ENCODE data around the gene RNF214.

DNA sequence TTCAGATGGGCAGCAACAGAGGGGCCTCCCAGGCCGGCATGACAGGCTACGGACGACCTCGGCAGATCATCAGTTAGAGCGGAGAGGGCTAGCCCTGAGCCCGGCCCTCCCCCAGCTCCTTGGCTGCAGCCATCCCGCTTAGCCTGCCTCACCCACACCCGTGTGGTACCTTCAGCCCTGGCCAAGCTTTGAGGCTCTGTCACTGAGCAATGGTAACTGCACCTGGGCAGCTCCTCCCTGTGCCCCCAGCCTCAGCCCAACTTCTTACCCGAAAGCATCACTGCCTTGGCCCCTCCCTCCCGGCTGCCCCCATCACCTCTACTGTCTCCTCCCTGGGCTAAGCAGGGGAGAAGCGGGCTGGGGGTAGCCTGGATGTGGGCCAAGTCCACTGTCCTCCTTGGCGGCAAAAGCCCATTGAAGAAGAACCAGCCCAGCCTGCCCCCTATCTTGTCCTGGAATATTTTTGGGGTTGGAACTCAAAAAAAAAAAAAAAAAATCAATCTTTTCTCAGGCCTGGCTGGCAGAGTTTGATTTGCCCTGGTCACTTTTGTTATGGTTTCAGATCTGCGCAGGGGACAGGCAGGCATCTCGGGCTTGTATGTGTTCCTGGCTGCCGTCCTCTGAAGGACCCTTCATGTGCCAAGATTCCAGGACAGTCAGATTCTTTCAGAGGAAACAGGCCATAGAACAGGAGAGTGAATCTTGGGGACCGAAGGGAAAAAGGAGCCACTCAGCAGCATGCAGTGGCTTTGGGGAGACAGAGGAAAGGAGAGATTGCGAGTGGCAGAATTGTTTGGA is 28.0 kb upstream of the RNF214 start:
- TF ChIP-seq, protein P1, sequence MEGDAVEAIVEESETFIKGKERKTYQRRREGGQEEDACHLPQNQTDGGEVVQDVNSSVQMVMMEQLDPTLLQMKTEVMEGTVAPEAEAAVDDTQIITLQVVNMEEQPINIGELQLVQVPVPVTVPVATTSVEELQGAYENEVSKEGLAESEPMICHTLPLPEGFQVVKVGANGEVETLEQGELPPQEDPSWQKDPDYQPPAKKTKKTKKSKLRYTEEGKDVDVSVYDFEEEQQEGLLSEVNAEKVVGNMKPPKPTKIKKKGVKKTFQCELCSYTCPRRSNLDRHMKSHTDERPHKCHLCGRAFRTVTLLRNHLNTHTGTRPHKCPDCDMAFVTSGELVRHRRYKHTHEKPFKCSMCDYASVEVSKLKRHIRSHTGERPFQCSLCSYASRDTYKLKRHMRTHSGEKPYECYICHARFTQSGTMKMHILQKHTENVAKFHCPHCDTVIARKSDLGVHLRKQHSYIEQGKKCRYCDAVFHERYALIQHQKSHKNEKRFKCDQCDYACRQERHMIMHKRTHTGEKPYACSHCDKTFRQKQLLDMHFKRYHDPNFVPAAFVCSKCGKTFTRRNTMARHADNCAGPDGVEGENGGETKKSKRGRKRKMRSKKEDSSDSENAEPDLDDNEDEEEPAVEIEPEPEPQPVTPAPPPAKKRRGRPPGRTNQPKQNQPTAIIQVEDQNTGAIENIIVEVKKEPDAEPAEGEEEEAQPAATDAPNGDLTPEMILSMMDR (IDR thresholded peaks at IDR 0.05), result no peak
- TF ChIP-seq POLR2AphosphoS5 (IDR thresholded peaks at IDR 0.05), result no peak
- no peak for TF ChIP-seq POLR2A (IDR thresholded peaks at IDR 0.05)

All from prostate gland (tissue), 2 donors.